Measurements from ENCODE around the gene TACC3. TPM values are rescaled to one million over a fixed set of nuclear protein-coding genes. Genes with fewer than 3 reads are reported as not detected.

Gene TACC3
- total RNA-seq, 1 donor from 2014 or later: 15.0 TPM

DNA sequence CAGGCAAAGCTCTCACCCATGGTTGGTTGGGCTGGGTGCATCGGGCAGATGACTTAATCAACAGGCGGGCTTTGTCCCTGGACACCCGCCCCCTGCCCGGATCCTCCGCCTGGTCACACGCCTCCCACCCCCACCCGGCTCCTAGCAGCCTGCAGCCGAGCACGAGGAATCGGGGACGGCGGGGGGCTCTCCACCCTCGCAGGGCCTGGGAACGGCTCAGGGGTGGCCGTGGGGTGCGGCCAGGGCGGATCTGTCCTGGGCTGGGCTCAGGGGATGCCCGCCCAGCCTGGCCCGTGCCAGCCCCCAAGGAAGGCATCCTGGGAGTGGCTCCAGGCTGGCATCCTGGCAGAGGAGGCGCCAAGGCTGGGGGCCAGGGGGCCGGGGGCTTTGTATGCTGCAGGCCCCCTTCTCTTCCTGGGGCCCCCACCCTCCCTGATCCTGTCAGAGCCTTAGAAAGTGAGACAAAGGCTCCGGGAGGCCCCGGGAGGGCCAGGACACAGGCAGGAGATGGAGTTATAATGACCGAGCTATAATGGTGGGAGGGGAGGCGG, 39.3 kb downstream of the TACC3 start:
- no peaks in the 10 kb centered on the region for H3K36me3 ChIP-seq (ENCODE audit: insufficient read depth, low read length)
- no peak for DNase-seq (ENCODE audit: low read depth)

DNA sequence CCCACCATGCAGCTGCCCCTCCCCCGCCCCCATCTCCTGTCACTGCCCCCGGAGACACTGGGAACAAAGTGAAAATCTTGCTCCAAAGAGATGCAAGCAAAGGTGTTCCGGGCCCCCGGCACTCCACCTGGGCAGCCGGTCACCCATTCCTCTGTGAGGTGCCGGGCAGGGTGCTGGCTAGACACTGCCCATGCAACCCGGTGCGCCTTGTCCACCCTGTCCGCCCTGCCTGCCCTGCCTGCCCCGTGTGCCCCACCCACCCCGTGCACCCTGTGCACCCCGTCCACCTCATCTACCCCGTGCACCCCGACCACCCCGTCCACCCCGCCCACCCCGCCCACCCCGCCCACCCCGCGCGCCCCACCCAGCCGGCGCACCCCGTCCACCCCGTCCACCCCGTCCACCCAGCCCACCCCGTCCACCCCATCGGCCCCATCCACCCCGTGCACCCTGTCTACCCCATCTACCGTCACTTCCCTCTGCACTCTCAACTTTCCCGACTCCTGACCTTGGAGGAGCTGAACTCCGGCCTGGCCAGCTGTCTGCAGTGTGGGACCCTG, 39.9 kb downstream of the TACC3 start:
- Histone ChIP-seq H2AFZ (ENCODE audit: low read depth, low read length) (no peak overlapping the region), H3K36me3 (ENCODE audit: insufficient read depth, low read length) (no peaks in the 10 kb centered on the region), H4K20me1 (ENCODE audit: insufficient read depth, low read length) (no peaks in the 10 kb centered on the region), H3K27ac (ENCODE audit: low read depth, low read length) (no peak overlapping the region), H3K9me3 (ENCODE audit: insufficient read depth, low read depth, low read length) (no peaks in the 10 kb centered on the region), H3K4me3 (ENCODE audit: insufficient read depth, low read depth, low read length) (no peak overlapping the region), H3K79me2 (ENCODE audit: insufficient read depth, low read length) (no peaks in the 10 kb centered on the region), H3K9ac (ENCODE audit: low read length) (no peak overlapping the region), H3K4me1 (ENCODE audit: insufficient read depth, low read length) (no peaks in the 10 kb centered on the region), H3K27me3 (ENCODE audit: insufficient read depth, low read length) (no peaks in the 10 kb centered on the region), H3K4me2 (ENCODE audit: low read length) (no peak overlapping the region)
- H3K9me3 Mint-ChIP-seq (ENCODE audit: unreplicated experiment): no peaks in the 10 kb centered on the region
- FAIRE-seq (no peak), DNase-seq (ENCODE audit: low read depth) (no peak)
- no peak overlapping the region for H3K4me3 Mint-ChIP-seq (ENCODE audit: unreplicated experiment)
- H3K36me3 Mint-ChIP-seq (ENCODE audit: low read depth, unreplicated experiment): no peaks in the 10 kb centered on the region
- no peaks in the 10 kb centered on the region for H3K4me1 Mint-ChIP-seq (ENCODE audit: low read depth, unreplicated experiment)
- peaks cover 9% of the 10 kb centered on the region for H3K27me3 Mint-ChIP-seq (ENCODE audit: low read depth, unreplicated experiment)
- no peak overlapping the region for H3K27ac Mint-ChIP-seq (ENCODE audit: unreplicated experiment)
- TF ChIP-seq CTCF (IDR thresholded peaks at IDR 0.05; ENCODE audit: insufficient read depth, low read depth, low read length) (no peak), EZH2 (IDR thresholded peaks at IDR 0.05; ENCODE audit: insufficient read depth, low read length) (no peak)

More for the DNA sequence above, 39.3 kb downstream of the TACC3 start:
- Mint-ChIP-seq H3K27me3 (ENCODE audit: low read depth, unreplicated experiment) (peaks cover 8% of the 10 kb centered on the region), H3K36me3 (ENCODE audit: low read depth, unreplicated experiment) (no peaks in the 10 kb centered on the region), H3K4me3 (ENCODE audit: unreplicated experiment) (no peak overlapping the region), H3K9me3 (ENCODE audit: unreplicated experiment) (no peaks in the 10 kb centered on the region), H3K4me1 (ENCODE audit: low read depth, unreplicated experiment) (no peaks in the 10 kb centered on the region), H3K27ac (ENCODE audit: unreplicated experiment) (no peak overlapping the region)
- no peak overlapping the region for H3K9ac ChIP-seq (ENCODE audit: low read length)
- no peaks in the 10 kb centered on the region for H3K27me3 ChIP-seq (ENCODE audit: insufficient read depth, low read length)
- no peak overlapping the region for H2AFZ ChIP-seq (ENCODE audit: low read depth, low read length)
- no peak overlapping the region for H3K4me2 ChIP-seq (ENCODE audit: low read length)
- no peak for FAIRE-seq
- TF ChIP-seq CTCF (IDR thresholded peaks at IDR 0.05; ENCODE audit: insufficient read depth, low read depth, low read length) (no peak), EZH2 (IDR thresholded peaks at IDR 0.05; ENCODE audit: insufficient read depth, low read length) (no peak)
- no peaks in the 10 kb centered on the region for H3K79me2 ChIP-seq (ENCODE audit: insufficient read depth, low read length)
- no peak overlapping the region for H3K27ac ChIP-seq (ENCODE audit: low read depth, low read length)
- no peaks in the 10 kb centered on the region for H3K9me3 ChIP-seq (ENCODE audit: insufficient read depth, low read depth, low read length)
- no peaks in the 10 kb centered on the region for H4K20me1 ChIP-seq (ENCODE audit: insufficient read depth, low read length)
- no peaks in the 10 kb centered on the region for H3K4me1 ChIP-seq (ENCODE audit: insufficient read depth, low read length)
- no peak overlapping the region for H3K4me3 ChIP-seq (ENCODE audit: insufficient read depth, low read depth, low read length)

GRCh38 chr4:1762264-1763010, 41.1 kb downstream of the TACC3 start:
- Histone ChIP-seq H2AFZ (ENCODE audit: low read depth, low read length) (no peak overlapping the region), H3K4me1 (ENCODE audit: insufficient read depth, low read length) (no peaks in the 10 kb centered on the region), H3K79me2 (ENCODE audit: insufficient read depth, low read length) (no peaks in the 10 kb centered on the region), H3K4me2 (ENCODE audit: low read length) (no peak overlapping the region), H3K36me3 (ENCODE audit: insufficient read depth, low read length) (no peaks in the 10 kb centered on the region), H3K9ac (ENCODE audit: low read length) (no peak overlapping the region), H3K9me3 (ENCODE audit: insufficient read depth, low read depth, low read length) (no peaks in the 10 kb centered on the region), H4K20me1 (ENCODE audit: insufficient read depth, low read length) (no peaks in the 10 kb centered on the region), H3K27ac (ENCODE audit: low read depth, low read length) (no peak overlapping the region), H3K4me3 (ENCODE audit: insufficient read depth, low read depth, low read length) (no peak overlapping the region), H3K27me3 (ENCODE audit: insufficient read depth, low read length) (no peaks in the 10 kb centered on the region)
- Mint-ChIP-seq H3K9me3 (ENCODE audit: unreplicated experiment) (no peaks in the 10 kb centered on the region), H3K27ac (ENCODE audit: unreplicated experiment) (no peak overlapping the region), H3K4me1 (ENCODE audit: low read depth, unreplicated experiment) (no peaks in the 10 kb centered on the region), H3K4me3 (ENCODE audit: unreplicated experiment) (no peak overlapping the region), H3K27me3 (ENCODE audit: low read depth, unreplicated experiment) (peaks cover 9% of the 10 kb centered on the region), H3K36me3 (ENCODE audit: low read depth, unreplicated experiment) (no peaks in the 10 kb centered on the region)
- no peak for FAIRE-seq
- TF ChIP-seq EZH2 (IDR thresholded peaks at IDR 0.05; ENCODE audit: insufficient read depth, low read length): no peak
- TF ChIP-seq CTCF (IDR thresholded peaks at IDR 0.05; ENCODE audit: insufficient read depth, low read depth, low read length): no peak
- no peak for DNase-seq (ENCODE audit: low read depth)

Measured in astrocyte (in vitro differentiated cells and primary cell).